Osteoblast (primary cell): Measurements from ENCODE around the gene PEF1. TPM values are rescaled to one million over a fixed set of nuclear protein-coding genes. Genes with fewer than 3 reads are reported as not detected.

Experiments used
- DNase-seq: peaks from one replicate; pipeline ENCODE4 v3.0.0; 2011; ENCODE audit warnings: low spot score, mixed read lengths; ENCODE audit not compliant: insufficient read length; ENCODE audit errors: missing footprints
- H2AFZ ChIP-seq: 2 replicates; pipeline ENCODE4 v1.6.0; 2011; ENCODE audit warnings: mild to moderate bottlenecking, low read length
- H3K27ac ChIP-seq: 2 replicates; pipeline ENCODE4 v1.5.1; 2011; ENCODE audit warnings: mild to moderate bottlenecking, low read depth, low read length, moderate library complexity
- H3K27me3 ChIP-seq: 2 replicates; pipeline ENCODE4 v1.6.0; 2012; ENCODE audit warnings: mild to moderate bottlenecking, control low read depth, inconsistent platforms, low read length, moderate library complexity; ENCODE audit not compliant: insufficient read depth
- H3K36me3 ChIP-seq: 2 replicates; pipeline ENCODE4 v1.5.1; 2011; ENCODE audit warnings: mild to moderate bottlenecking, low read length, control low read depth, moderate library complexity; ENCODE audit not compliant: insufficient read depth
- H3K4me1 ChIP-seq: 2 replicates; pipeline ENCODE4 v1.5.1; 2011; ENCODE audit warnings: mild to moderate bottlenecking, low read length, control low read depth, moderate library complexity; ENCODE audit not compliant: insufficient read depth
- H3K4me2 ChIP-seq: 2 replicates; pipeline ENCODE4 v1.6.0; 2011; ENCODE audit warnings: mild to moderate bottlenecking, low read length; ENCODE audit not compliant: insufficient read depth
- H3K4me3 ChIP-seq: fragments of 200-600 bp; sonication (generic); 3 replicates; pipeline ENCODE4 v1.5.1; 2012; ENCODE audit warnings: mild to moderate bottlenecking, low read length, inconsistent platforms; ENCODE audit not compliant: insufficient read depth
- H3K79me2 ChIP-seq: 2 replicates; pipeline ENCODE4 v1.6.0; 2012; ENCODE audit warnings: mild to moderate bottlenecking, low read length, control low read depth, inconsistent platforms; ENCODE audit not compliant: insufficient read depth
- H3K9me3 ChIP-seq: 2 replicates; pipeline ENCODE4 v1.5.1; 2011; ENCODE audit warnings: low read depth, low read length, control low read depth
- H4K20me1 ChIP-seq: 2 replicates; pipeline ENCODE4 v1.6.0; 2012; ENCODE audit warnings: mild to moderate bottlenecking, low read length, control low read depth; ENCODE audit not compliant: insufficient read depth
- CTCF ChIP-seq: IDR thresholded peaks from 2 replicates; pipeline ENCODE4 v1.5.1; 2011; ENCODE audit warnings: mild to moderate bottlenecking, low read depth, low read length, moderate library complexity; ENCODE audit errors: extremely low read depth
- total RNA-seq: library from RNA; depleted of rRNA; stranded (reverse); fragments of >200 nt; gene quantifications from 2 replicates; pipeline ENCODE4 v1.2.3, GENCODE V29; 2012

PEF1 gene
- total RNA-seq, 1 donor: 86.5 TPM

DNA sequence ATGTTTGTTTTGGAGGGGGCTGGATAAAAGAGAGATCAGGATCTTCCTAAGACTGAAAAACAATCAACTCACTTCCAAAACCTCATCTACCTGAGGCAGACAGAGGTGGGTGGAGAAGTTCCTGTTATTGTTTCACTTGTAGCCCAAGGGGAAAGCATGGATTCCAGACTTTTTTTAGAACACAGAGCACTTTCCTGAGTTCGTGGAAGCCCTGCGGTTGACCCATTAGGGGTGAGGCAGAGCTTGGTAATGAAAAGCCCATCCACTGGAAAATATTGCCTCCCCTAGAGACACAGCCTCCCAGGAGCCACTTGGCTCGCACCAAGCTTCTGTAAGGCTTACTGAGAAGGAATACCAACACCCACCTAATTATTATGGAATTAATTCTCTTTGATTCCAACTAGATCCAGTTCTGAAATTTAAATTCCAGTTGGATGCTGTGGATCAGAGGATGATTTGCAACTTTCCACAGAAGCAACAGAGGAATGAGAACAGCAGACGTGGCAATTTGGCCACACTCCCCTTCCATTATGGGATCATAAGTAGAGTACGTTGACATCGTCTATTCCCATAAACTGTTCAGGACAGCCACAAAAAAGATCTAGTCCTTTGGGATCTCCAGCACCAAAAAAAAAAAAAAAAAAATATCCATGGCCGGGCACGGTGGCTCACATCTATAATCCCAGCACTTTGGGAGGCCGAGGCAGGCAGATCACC, 4.1 kb upstream of the PEF1 start:
- Histone ChIP-seq H3K9me3 (no peaks in the 10 kb centered on the region), H3K4me2 (no peak overlapping the region), H3K4me3 (no peak overlapping the region), H4K20me1 (no peaks in the 10 kb centered on the region), H3K36me3 (peaks cover 33% of the 10 kb centered on the region), H3K4me1 (peaks cover 63% of the 10 kb centered on the region), H2AFZ (no peak overlapping the region), H3K79me2 (peaks cover 17% of the 10 kb centered on the region), H3K27me3 (no peaks in the 10 kb centered on the region), H3K27ac (peak overlapping the region; percentile 67)
- peak; percentile 83 for DNase-seq
- TF ChIP-seq CTCF: no peak

GRCh38 chr1:31648190-31648589, 3.5 kb upstream of the PEF1 start:
- no peak for TF ChIP-seq CTCF
- Histone ChIP-seq H3K36me3 (peaks cover 27% of the 10 kb centered on the region), H3K9me3 (no peaks in the 10 kb centered on the region), H4K20me1 (no peaks in the 10 kb centered on the region), H3K4me1 (peaks cover 69% of the 10 kb centered on the region), H3K4me3 (no peak overlapping the region), H3K27ac (peak overlapping the region; percentile 67), H3K79me2 (peaks cover 23% of the 10 kb centered on the region), H3K4me2 (no peak overlapping the region), H3K27me3 (no peaks in the 10 kb centered on the region), H2AFZ (no peak overlapping the region)
- no peak for DNase-seq

GRCh38 chr1:31647106-31647505, 2.4 kb upstream of the PEF1 start:
- H3K79me2 ChIP-seq: peaks cover 34% of the 10 kb centered on the region
- H3K27ac ChIP-seq: peak overlapping the region; percentile 43
- H2AFZ ChIP-seq: no peak overlapping the region
- H3K9me3 ChIP-seq: no peaks in the 10 kb centered on the region
- peak; percentile 14 for TF ChIP-seq CTCF
- peaks cover 70% of the 10 kb centered on the region for H3K4me1 ChIP-seq
- H3K4me3 ChIP-seq: no peak overlapping the region
- peaks cover 17% of the 10 kb centered on the region for H3K36me3 ChIP-seq
- DNase-seq: peak; percentile 86
- peak overlapping the region; percentile 18 for H3K4me2 ChIP-seq
- no peaks in the 10 kb centered on the region for H3K27me3 ChIP-seq
- H4K20me1 ChIP-seq: no peaks in the 10 kb centered on the region

- H3K9me3 ChIP-seq: no peaks in the 10 kb centered on the region
- peaks cover 65% of the 10 kb centered on the region for H3K4me1 ChIP-seq
- H3K27ac ChIP-seq: peak overlapping the region; percentile 13
- no peak for TF ChIP-seq CTCF
- H3K27me3 ChIP-seq: no peaks in the 10 kb centered on the region
- DNase-seq: no peak
- H3K36me3 ChIP-seq: peaks cover 10% of the 10 kb centered on the region
- H3K4me3 ChIP-seq: no peak overlapping the region
- peaks cover 39% of the 10 kb centered on the region for H3K79me2 ChIP-seq
- H3K4me2 ChIP-seq: peak overlapping the region; percentile 18
- H4K20me1 ChIP-seq: no peaks in the 10 kb centered on the region
- no peak overlapping the region for H2AFZ ChIP-seq
Observed at GRCh38 chr1:31646259-31646960, 1.7 kb upstream of the PEF1 start.
